HUDEP-2 (cell line): Measurements from ENCODE around the gene TBC1D5.
A peak's percentile ranks its signal among the peaks of the same experiment; 100 is the strongest.

ENCODE experiments used
- DNase-seq, 76 experiments: peaks; one replicate each; lab custom pipeline; 2025; ENCODE audit not compliant: unreplicated experiment in 76 of 76; lab: John Stamatoyannopoulos, UW

The TBC1D5 gene

DNA sequence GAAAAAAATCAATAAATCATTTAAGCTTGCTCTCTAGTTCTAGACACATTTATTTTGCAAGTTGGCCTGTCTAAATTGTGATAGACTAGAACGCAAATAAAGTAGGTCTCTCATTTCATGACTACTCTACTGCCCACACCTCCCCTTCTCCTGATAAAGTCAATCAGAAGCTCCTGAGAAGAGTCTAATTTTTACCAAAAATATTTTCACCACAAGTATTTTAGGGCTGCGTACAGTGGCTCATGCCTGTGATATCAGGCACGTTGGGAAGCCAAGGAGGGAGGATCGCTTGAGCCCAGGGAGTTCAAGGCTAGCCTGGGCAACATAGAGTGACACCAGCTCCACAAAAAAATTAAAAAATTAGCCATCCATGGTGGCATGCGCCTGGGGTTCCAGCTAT, 136.5 kb downstream of the TBC1D5 start:
- no peak for DNase-seq

DNA sequence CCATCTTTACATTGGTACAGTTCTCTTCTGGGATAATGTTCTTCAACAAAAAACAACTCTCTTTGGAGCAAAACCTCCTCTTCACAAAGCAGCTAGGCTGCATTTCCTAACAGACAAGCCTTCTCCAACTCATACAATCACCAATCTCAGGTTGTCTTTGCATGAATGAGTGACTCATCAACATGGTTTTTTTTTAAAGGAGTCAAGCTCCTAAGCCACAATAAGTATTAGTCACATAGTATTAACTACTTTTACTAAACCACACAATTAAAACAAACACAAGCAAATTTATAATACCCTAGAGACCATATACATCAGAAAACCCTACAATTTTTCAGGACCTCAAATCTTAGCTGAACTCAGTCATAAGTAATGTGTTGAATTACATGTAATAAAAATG, 137.4 kb downstream of the TBC1D5 start:
- DNase-seq, result no peak

DNA sequence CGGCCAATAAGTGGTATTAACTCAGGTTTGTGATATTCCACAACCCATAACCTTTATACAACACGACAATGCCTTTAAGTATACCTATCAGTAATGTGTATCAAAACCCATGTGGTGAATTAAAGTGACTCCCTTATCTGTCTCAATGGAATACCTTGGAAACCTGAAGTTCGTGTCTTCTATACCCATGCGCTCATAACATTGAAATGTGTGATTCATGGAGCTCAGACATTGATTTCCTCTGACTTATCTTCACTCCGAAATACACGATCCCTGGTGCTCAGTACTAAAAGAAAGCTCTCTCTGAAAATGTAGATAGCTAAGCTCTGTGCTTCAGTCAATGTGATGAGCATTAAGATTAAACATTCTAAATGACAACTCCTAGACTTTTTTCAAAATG, 140.3 kb downstream of the TBC1D5 start:
- DNase-seq, result no peak

DNA sequence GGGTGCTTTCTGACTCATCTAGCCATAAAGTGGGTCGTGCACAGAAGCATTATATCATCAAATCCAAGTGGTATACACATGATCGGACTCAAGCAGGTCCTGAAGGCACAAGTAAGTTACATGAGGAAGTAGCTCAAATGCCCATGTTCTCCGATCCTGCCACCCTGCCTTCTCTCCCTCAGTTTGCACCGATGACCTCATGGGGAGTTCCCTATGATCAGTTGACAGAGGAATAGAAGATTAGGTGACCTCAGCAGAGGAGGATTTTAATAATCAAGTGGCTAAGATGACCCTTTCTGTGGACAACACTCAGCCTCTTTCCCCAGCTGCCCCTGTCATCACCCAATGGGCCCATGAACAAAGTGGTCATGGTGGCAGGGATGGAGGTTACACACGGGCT, 149.5 kb downstream of the TBC1D5 start:
- DNase-seq, result no peak

DNA sequence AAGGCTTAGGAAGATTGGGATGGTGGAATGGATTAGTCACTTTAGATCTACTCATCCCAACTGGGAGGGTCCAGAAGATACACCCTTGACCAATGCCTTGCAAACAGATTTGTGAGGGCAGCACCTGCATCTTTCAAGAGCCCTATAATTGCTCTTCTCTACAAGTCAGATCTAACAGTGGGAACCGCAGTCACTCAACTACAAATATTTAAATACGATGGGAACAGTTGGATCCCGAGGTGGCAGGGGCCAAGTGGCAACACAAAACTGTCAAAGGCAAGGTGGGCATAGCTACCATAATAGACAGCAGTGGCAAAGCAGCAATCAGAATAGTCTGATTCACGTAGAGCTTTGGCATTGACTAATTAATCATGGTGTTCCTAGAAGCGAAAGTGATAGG, 152.0 kb downstream of the TBC1D5 start:
- DNase-seq, result no peak

DNA sequence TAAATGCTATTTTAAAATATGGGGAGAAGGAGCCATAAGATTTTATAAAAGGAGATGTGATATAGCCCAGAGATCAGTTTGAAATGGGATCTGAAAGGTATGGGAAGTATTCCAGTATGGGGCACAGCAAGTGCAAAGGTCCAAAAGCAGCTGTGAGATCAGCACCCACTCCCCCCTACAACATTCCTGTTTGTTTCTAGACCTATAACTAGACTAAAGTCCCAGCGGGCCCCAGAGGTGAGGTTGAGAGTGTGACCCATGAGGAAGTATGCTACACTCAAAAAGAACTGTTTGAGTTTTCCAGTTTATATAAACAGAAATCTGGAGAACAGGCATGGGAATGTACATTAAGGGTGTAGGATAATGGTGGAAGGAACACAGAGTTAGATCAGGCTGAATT, 152.5 kb downstream of the TBC1D5 start:
- no peak for DNase-seq

DNA sequence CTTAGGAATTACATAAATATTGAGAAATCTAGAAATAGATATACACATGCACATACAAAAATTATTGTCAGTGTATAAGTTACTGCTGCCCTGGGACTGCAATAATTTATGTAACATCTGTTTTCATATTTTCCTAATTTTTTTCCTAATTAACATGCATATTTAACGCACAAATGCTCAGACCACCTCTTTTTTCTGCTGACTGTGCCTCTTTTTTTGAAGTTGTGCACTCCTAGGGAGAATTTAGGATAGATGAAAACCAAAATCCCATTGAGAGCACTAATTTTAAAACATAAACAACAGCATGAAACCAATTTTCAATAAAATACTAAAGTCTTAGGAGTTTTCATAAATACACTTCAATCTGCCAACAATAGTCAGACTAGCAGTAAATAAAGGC, 154.0 kb downstream of the TBC1D5 start:
- DNase-seq, result no peak

DNA sequence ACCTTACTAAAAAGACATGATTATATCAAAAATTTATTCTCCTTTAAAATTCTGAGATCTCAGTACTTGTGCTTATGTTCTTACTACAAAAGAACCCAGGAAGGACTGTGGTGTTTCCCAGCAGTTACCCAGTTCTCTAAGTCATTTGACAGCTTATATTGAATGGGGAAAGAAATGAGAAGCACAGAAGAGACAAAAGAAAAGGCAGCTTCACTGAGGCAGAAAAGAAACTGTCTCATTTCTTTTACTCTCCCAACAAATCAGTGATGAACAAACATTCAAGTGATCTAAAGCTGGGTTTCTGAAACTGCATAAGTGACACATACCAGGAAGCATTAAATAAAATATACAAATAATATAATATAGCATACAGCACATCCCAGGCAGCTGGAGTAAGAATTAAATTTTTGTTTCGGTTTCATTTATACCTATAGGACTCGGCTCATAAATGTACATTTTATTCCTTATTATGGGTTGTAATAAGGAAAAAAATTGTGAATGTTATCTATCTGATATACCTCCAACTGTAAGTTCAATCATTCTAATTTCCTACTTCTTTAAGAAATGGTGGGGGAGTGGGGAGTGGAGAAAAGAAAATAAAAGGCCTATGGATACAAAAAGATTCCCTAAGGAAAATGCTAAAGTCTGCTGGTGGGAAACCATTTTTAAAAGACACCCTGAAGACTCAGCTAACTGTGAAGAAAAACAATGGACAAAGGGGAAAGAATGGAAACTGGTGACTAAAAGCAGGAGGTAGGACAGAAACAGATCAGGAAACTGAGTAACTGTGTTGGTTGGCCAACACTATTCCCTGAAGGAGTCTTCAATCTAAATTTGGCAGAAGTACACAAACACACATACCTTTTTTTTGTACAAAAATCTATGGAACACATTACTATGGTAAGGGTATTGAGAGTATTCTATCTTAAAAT, 156.8 kb downstream of the TBC1D5 start:
- no peak for DNase-seq

DNA sequence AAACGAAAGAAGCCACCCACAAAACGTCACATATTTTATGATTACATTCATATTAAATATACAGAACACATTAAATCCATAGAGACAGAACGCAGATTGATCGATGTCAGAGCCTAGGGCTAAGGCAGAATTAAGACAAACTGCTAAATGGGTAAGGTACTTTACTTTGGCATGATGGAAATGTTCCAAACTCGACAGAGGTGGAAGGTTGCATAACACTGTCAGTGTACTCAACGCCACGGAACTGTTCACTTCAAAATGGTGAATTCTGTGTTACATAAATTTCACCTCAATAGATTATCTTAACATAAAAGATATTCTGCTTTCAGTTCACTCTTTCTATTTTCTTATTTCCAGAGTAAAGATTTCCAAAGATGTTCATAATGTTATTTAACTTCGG, 158.4 kb downstream of the TBC1D5 start:
- no peak for DNase-seq

DNA sequence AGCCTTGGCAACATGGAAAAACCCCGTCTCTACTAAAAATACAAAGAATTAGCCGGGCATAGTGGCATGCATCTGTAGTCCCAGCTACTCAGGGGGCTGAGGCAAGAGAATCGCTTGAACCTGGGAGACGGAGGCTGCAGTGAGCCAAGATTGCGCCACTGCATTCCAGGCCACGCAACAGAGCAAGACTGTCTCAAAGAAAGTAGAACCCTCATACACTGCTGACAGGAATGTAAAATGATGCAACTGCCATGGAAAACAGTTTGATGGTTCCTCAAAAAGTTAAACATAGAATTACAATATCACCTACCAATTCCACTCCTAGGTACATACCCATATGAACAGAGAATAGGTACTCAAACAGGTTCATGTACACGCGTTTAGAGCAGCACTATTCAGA, 158.9 kb downstream of the TBC1D5 start:
- DNase-seq, result no peak

DNA sequence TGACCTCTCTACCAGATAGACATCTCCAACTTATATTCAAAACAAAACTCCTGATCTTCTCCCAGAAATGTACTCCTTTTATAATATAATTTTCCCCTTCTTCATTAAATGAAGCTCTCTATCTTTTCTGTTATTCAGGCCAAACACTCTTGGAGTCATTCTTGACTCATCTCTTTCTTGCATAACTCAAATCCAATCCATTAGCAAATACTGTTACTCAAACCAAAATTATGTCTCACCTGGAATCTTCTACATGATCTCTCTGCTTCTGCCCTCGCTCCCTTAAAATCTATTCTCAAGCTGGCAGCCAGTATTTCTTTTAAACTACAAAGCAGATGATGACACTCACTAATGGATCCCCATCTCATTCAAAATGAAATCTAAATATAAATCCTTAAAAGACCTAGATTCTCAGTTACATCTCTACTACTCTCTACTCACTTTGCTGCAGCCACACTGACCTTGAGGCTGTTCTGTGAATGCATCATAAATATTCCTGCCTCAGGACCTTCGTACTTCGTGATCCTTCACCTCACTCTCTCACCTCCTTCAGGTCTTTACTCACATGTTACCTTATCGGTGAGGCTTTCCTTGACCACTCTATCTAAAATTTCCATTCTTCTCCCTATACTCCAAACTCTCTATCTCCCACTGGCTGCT, 160.9 kb downstream of the TBC1D5 start:
- DNase-seq, result no peak

DNA sequence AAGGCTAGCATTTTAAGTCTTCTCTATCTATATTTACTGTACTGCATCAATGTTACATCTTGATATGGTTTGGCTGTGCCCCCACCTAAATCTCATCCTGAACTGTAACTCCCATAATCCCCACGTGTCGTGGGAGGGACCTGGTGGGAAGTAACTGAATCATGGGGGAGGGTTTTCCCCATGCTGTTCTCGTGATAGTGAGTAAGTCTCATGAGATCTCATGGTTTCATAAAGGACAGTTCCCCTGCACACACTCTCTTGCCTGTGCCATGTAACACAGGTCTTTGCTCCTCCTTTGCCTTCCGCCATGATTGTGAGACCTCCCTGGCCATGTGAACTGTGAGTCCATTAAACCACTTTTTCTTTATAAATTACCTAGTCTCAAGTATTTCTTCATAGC, 161.5 kb downstream of the TBC1D5 start:
- DNase-seq, result peak in 8 of 76 experiments; percentile 3 to 30 (median 8)

DNA sequence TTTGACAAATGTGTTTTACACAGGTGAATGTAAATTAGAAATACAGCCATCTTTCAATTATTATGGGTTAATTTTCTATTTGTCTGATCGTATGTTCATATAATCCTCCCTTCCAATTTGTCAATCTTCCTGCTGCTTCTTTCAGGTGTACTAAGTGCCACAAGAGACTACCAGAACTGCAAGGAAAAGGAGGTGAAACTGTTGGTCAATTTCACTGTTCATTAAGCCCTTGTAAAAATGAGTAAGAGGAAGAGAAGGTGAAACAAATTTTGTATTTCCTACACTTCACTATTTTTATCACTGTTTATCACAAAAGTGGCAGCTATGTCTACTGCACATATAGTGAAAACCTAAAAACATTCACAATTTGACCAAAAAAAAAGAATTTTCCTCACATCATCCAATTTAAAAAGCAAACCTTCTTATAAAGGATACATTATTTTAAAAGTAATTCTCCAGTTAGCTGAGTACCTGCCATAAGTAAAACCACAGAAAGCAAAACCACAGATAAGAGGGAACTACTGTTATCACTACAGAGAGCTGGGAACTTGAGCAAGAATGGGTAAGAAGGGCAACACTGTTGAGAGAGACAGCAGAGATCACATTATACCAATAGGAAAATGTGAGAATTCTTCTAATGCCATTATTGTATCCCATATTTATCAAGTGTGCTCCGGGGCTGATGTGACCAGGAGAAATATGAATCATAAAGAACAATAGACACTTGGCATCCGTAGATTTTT, 163.0 kb downstream of the TBC1D5 start:
- DNase-seq, result peak in 30 of 76 experiments; percentile 5 to 67 (median 24)

DNA sequence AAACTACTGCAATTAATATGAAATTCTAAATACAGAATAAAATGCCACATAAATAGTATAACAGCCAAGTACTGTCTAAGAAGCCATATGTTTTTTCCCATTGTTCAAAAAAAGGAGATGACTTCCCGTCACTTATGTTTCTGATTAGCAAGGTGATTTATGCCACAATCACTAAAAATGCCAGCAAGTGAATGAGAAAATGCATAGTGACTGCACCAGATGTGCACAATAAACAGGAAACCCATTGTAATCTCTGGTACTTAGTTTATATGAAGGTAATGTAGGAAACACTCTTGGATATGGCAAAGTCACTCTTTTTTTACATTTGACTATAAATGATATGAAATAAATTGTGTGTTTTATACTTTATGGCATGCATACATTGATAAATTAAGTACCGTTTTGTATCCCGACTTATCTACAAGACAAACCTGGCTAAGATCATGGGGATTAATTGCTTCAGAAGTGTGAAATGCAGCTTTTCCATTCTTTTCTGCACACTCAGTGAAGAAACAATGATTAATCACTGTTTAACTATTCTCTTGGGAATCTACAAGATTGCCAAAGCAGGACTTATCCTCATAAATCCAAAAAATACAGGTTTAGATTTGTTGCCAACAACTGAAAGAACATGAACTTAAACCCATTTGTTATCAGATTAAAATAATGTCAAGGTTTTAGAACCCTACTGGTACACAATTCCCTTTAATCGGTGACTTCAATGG, 164.5 kb downstream of the TBC1D5 start:
- DNase-seq, result no peak

DNA sequence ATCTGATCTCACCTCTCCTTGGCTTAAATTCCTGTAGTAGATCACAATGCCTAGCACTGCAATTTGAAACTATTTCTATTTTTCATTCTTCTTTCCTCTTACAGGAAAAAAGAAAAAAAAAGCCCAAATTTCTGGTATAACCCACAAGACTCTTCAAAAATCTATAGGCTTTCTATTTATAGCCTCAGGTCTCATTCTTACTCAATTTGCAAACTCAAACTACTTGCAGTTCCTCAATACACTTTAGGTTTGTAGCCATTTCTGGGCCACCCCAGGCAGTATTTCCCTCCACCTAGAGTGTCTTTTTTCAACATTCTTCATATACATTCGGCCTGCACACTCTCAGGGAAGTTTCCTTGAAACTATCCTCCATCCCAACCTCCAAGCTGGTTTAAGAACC, 169.0 kb downstream of the TBC1D5 start:
- no peak for DNase-seq

DNA sequence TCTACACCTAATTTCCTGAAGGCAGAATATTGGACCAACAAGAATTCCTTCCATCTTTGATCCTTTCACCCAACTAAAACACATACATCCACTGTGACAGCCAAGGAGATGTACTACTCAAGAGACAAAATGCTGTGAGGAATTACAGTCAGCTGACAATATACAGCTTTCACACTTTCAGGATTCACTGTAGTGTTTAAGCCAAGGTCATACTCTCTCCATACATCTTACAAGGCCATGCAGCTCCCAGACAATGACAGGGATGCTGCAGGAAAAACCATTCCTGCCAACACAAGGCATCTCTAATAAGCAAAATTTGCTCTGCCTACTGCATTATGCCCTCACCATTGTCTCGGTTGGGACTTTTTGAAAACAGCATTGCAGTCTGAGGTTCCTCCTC, 170.7 kb downstream of the TBC1D5 start:
- no peak for DNase-seq

DNA sequence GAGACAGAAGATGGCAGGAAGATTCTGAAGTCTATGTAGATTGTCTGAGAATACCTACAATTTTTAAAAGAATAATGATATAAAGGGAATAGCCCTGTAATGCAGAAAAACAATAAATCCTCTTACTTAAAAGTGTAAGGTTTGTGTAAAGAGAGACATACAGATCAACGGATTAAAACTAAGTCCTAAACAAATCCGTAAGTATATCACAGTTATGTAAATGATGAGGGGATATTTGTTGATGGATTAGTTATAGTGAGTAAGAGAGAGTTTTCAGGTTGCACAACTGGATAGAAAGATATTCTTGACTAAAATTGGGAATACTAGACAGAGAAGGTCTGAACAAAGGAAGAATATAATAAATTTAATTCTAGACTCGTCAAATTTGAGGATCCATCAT, 179.6 kb downstream of the TBC1D5 start:
- no peak for DNase-seq

DNA sequence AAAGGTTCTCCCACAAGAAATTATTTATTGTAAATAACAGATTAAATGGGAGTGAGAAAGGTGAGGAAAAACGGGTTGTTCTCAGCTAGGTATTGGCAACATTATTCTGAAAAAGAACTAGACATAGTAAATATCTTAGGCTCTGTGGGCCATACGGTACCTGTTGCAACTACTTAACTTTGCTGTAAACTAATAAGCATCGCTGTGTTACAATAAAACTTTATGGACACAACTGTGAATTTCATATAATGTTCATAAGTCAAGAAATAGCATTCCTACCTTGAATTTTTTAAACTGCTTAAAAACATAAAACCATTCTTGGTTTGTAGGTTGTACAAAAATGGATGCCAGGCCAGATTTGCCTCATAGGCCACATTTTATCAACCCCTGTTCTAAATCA, 183.9 kb downstream of the TBC1D5 start:
- DNase-seq, result no peak

DNA sequence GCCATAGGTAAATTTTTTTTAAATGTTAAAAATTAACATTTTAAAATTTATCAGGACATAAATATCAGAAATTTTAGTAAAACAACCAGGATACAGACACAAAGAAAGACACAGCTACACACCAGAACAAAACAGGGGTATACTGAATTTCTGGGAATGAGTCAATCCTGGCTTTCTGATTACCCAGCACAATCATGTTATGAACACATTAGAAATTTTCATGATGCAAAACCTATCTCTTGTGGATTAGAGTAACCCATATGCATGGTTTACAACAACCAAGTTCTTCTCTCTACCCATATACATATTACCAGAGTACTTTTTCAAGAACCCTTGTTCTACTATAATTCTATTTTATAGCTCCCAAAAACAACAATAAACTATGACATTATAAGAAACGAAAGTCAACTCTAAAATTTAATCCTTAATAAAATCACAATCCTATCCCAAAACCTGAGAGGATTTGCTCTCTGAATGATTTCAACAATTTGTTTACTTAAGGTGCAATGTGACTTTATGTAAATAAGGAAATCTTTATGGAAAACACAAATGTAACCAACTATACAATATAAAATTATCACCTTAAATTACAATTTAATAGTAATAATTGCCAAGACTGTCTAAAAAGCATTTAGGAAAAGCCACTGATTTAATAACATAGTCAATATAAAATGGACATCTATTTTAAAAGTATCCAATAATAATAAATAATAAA, 184.5 kb downstream of the TBC1D5 start:
- no peak for DNase-seq

DNA sequence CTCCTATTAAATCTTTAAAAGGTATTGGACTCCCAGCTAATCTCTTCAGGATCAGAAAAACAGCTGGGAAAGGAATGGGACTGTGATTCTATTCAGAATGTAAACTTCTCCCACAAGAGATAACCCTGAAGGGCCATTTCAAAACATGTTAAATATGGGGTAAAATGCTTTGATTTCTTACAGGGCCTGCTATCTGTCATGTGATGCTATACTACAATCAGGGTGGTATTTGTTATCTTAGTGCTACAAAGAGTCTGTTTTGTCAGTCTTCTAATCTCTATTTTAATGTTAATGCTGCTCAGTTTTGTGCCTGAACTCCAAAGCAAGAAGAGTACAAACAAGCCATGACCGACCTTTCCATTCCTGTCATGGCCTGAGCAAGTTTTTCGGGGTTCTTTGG, 186.9 kb downstream of the TBC1D5 start:
- no peak for DNase-seq
